ENCODE measurements around the gene ADAM15. TPM values are rescaled to one million over a fixed set of nuclear protein-coding genes. Genes with fewer than 3 reads are reported as not detected.

Gene ADAM15
- polyA plus RNA-seq, 1 donor from 2014 or later, result 24.8 TPM

DNA sequence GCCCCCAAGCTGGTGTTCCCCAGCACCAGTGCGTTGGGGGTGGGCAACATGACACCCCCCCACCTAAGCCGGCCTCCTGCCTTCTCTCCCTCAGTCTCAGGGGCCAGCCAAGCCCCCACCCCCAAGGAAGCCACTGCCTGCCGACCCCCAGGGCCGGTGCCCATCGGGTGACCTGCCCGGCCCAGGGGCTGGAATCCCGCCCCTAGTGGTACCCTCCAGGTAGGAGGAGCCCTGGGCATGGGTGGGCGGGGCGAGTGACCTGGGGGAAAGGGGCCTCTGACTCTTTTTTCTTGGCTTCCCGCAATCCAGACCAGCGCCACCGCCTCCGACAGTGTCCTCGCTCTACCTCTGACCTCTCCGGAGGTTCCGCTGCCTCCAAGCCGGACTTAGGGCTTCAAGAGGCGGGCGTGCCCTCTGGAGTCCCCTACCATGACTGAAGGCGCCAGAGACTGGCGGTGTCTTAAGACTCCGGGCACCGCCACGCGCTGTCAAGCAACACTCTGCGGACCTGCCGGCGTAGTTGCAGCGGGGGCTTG lies 11.1 kb downstream of the ADAM15 start:
- Histone ChIP-seq H3K4me2 (ENCODE audit: low read length) (no peak overlapping the region), H3K36me3 (ENCODE audit: insufficient read depth, low read length) (no peaks in the 10 kb centered on the region), H3K9ac (ENCODE audit: low read length) (peak overlapping the region; percentile 31), H3F3A (ENCODE audit: insufficient read depth, low read length, poor library complexity, severe bottlenecking) (no peaks in the 10 kb centered on the region), H3K9me2 (ENCODE audit: insufficient read depth, low read length) (no peaks in the 10 kb centered on the region), H4K20me1 (ENCODE audit: insufficient read depth) (no peaks in the 10 kb centered on the region), H2AFZ (ENCODE audit: low read depth, low read length) (no peak overlapping the region), H3K9me3 (ENCODE audit: low read length) (no peaks in the 10 kb centered on the region), H3K27me3 (ENCODE audit: insufficient read depth, low read depth, low read length) (no peaks in the 10 kb centered on the region), H3K27ac (ENCODE audit: low read length) (no peak overlapping the region), H3K79me2 (replicated peaks; ENCODE audit: insufficient read depth, low read length) (peaks cover 8% of the 10 kb centered on the region), H3K4me3 (ENCODE audit: low read length) (peak overlapping the region; percentile 72)
- TF ChIP-seq EZH2 (IDR thresholded peaks at IDR 0.05; ENCODE audit: borderline replicate concordance, insufficient read depth, low read length, poor library complexity, severe bottlenecking) (no peak), MXI1 (conservative IDR thresholded peaks at IDR 0.05; ENCODE audit: poor library complexity, severe bottlenecking) (no peak), EP300 (conservative IDR thresholded peaks at IDR 0.05; ENCODE audit: poor library complexity, severe bottlenecking) (no peak), SMC3 (conservative IDR thresholded peaks at IDR 0.05; ENCODE audit: poor library complexity) (no peak), RAD21 (conservative IDR thresholded peaks at IDR 0.05) (no peak), TAF1 (IDR thresholded peaks at IDR 0.05; ENCODE audit: low read depth) (no peak), POLR2AphosphoS5 (IDR thresholded peaks at IDR 0.05) (no peak), REST (IDR thresholded peaks at IDR 0.05; ENCODE audit: borderline replicate concordance) (no peak)
- TF ChIP-seq, protein P1, sequence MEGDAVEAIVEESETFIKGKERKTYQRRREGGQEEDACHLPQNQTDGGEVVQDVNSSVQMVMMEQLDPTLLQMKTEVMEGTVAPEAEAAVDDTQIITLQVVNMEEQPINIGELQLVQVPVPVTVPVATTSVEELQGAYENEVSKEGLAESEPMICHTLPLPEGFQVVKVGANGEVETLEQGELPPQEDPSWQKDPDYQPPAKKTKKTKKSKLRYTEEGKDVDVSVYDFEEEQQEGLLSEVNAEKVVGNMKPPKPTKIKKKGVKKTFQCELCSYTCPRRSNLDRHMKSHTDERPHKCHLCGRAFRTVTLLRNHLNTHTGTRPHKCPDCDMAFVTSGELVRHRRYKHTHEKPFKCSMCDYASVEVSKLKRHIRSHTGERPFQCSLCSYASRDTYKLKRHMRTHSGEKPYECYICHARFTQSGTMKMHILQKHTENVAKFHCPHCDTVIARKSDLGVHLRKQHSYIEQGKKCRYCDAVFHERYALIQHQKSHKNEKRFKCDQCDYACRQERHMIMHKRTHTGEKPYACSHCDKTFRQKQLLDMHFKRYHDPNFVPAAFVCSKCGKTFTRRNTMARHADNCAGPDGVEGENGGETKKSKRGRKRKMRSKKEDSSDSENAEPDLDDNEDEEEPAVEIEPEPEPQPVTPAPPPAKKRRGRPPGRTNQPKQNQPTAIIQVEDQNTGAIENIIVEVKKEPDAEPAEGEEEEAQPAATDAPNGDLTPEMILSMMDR (IDR thresholded peaks at IDR 0.05; ENCODE audit: poor library complexity, severe bottlenecking), result no peak

- Histone ChIP-seq H4K20me1 (ENCODE audit: insufficient read depth) (no peaks in the 10 kb centered on the region), H3K36me3 (ENCODE audit: insufficient read depth, low read length) (no peaks in the 10 kb centered on the region), H3K4me2 (ENCODE audit: low read length) (peak overlapping the region; percentile 62), H3K9me3 (ENCODE audit: low read length) (no peaks in the 10 kb centered on the region), H3F3A (ENCODE audit: insufficient read depth, low read length, poor library complexity, severe bottlenecking) (no peaks in the 10 kb centered on the region), H2AFZ (ENCODE audit: low read depth, low read length) (no peak overlapping the region), H3K4me3 (ENCODE audit: low read length) (peak overlapping the region; percentile 72), H3K27ac (ENCODE audit: low read length) (no peak overlapping the region), H3K9me2 (ENCODE audit: insufficient read depth, low read length) (no peaks in the 10 kb centered on the region), H3K9ac (ENCODE audit: low read length) (no peak overlapping the region), H3K27me3 (ENCODE audit: insufficient read depth, low read depth, low read length) (no peaks in the 10 kb centered on the region), H3K79me2 (replicated peaks; ENCODE audit: insufficient read depth, low read length) (peaks cover 8% of the 10 kb centered on the region)
- TF ChIP-seq SMC3 (conservative IDR thresholded peaks at IDR 0.05; ENCODE audit: poor library complexity), result peak; percentile 83
- TF ChIP-seq RAD21 (conservative IDR thresholded peaks at IDR 0.05), result peak; percentile 73
- no peak for TF ChIP-seq MXI1 (conservative IDR thresholded peaks at IDR 0.05; ENCODE audit: poor library complexity, severe bottlenecking)
- no peak for TF ChIP-seq EZH2 (IDR thresholded peaks at IDR 0.05; ENCODE audit: borderline replicate concordance, insufficient read depth, low read length, poor library complexity, severe bottlenecking)
- no peak for TF ChIP-seq TAF1 (IDR thresholded peaks at IDR 0.05; ENCODE audit: low read depth)
- TF ChIP-seq, protein P1 (IDR thresholded peaks at IDR 0.05; ENCODE audit: poor library complexity, severe bottlenecking), result peak; percentile 71
- no peak for TF ChIP-seq REST (IDR thresholded peaks at IDR 0.05; ENCODE audit: borderline replicate concordance)
- no peak for TF ChIP-seq POLR2AphosphoS5 (IDR thresholded peaks at IDR 0.05)
- no peak for TF ChIP-seq EP300 (conservative IDR thresholded peaks at IDR 0.05; ENCODE audit: poor library complexity, severe bottlenecking)
Measured at GRCh38 chr1:155062702-155063411, 11.7 kb downstream of the ADAM15 start.

All from neural cell (in vitro differentiated cells).